GM21367 (cell line): ENCODE data around the gene TTC3.
"Not testable (repeated sequence)": the region's sequence is repeated elsewhere in the genome, so short reads cannot be mapped to it uniquely, and the experiment has no call there.

ENCODE experiments used
- ATAC-seq: cut with Tn5 transposase; IDR thresholded peaks from one replicate; pipeline ENCODE4 v1.9.1; 2021; ENCODE audit not compliant: unreplicated experiment

Gene TTC3

DNA sequence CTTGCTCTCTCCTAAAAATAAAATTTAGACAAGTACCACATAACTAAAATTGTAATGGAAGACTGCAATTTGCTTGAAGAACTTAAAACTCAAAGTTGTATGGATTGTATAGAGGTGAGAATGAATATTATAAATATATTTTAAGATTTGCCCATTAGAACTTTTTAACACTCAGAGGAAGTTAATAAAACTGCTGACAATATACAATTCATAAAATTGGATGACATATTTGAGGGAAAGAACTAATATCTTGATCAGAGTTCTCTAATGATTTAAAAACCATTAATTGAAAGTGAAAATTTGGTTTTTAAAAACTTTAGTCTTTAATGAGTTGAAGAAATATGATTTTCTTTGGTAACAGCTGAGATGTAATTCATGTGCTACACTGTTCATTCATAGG lies 20.9 kb downstream of the TTC3 start:
- ATAC-seq = no peak

DNA sequence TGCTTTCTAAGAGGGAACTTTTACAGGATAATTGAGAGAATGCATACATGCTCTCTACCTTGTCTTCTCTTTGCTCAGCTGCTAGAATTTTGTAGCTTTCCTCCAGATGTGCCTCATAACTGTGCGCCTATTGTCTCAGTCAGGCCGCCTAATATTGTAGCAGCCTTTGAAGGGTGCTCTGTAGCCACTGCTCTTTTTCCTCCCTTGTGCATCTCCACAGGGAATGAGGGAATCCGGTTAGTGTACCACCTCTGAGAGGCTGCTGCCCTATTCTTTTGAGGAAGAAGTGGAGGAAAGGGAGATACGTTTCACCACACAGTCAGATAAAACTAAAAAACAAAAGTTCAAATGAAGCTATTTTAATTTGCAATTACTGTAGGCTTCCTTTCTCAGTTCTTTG lies 22.8 kb downstream of the TTC3 start:
- no peak for ATAC-seq

DNA sequence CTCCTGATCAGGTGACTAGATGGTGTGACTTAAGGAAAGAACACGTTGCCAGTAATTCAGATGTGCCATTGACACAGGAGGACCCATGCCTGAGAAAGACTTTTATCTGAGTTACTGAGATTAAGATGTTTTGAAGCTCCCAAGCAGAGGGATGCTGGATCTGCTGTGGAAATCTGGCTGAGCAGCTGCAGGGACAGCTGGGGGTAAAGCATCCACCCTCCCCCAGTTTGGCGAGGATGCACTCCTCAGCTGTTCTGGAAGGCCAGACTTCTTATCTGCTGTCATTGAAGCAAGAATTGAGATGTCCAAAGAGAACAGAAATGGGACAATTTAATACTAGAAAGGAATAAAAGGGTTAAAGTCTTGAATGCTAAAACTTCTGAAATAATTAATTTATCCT lies 25.7 kb downstream of the TTC3 start:
- no peak for ATAC-seq

DNA sequence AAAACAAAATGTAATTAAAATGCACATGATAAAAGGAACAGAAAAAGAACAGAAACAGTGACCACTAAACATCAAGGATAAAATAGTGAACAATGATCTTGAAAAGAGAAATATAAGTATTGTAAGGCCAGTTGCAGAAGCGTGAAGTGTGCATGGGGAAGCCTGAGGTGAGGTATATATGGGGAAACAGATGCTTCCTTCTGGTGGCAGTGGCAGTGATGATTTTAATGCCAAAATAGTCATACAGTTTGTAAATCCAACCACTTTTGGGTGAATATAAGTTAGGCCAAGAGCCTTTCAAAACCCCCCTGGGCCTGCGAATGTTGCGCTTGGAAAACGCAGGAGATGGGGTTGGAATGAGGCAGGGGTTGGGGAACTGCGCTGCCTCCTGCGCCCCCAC lies 27.3 kb downstream of the TTC3 start:
- no peak for ATAC-seq

DNA sequence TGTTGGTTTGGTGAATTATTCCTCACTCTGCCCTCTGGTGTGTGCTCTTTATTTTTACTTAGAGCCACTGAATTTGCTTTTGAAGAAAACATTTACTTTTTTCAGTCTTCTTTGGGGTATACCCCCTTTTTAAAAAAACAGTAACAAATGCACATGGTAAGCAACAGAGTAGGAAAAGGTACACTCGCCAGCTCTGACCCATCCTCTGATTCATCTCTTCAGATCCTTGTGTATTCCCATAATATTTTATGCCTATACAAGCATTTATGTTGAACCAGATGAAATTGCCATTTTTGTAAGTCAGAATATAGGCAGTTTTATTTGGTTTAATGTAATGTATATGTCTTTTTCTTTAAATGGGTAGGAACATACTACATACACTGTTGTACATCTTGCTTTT lies 28.3 kb downstream of the TTC3 start:
- no peak for ATAC-seq

DNA sequence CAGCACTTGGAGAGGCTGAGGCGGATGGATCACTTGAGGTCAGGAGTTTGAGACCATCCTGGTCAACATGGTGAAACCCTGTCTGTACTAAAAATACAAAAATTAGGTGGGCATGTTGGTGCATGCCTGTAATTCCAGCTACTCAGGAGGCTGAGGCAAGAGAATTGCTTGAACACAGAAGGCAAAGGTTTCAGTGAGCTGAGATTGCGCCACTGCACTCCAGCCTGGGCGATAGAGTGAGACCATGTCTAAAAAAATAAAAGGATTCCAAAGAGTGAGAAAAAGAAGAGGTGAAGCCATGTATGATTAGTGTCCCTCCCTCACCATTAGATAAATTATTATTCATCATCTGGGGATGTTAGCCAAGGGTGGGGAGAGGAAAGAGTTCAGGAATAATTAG lies 29.7 kb downstream of the TTC3 start:
- not testable (repeated sequence) for ATAC-seq

DNA sequence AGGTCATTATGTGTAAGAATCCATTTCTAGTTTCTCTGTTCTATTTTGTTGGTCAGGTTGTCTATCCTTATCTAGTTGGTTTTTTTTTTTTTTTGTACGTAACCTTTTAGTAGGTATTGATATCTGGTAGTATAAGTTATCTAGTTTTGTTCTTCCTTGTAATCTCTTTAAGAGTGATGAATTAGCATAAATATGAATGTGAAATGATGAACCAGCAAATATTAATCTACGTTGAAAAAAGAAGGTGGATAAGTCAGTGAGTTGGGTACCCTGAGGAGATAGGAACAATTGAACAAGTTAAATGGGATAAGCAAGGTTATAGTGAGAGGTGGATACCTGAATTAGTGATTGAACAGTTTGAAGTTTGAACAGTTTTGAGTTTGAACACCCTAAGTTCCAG lies 33.9 kb downstream of the TTC3 start:
- ATAC-seq = no peak

DNA sequence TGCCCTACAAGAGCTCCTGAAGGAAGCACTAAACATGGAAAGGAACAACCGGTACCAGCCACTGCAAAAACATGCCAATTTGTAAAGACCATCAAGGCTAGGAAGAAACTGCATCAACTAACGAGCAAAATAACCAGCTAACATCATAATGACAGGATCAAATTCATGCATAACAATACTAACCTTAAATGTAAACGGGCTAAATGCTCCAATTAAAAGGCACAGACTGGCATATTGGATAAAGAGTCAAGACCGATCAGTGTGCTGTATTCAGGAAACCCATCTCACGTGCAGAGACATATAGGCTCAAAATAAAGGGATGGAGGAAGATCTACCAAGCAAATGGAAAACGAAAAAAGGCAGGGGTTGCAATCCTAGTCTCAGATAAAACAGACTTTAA lies 38.0 kb downstream of the TTC3 start:
- not testable (repeated sequence) for ATAC-seq

DNA sequence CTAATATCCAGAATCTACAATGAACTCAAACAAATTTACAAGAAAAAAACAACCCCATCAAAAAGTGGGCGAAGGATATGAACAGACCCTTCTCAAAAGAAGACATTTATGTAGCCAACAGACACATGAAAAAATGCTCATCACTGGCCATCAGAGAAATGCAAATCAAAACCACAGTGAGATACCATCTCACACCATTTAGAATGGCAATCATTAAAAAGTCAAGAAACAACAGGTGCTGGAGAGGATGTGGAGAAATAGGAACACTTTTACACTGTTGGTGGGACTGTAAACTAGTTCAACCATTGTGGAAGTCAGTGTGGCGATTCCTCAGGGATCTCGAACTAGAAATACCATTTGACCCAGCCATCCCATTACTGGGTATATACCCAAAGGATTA lies 41.2 kb downstream of the TTC3 start:
- not testable (repeated sequence) for ATAC-seq

DNA sequence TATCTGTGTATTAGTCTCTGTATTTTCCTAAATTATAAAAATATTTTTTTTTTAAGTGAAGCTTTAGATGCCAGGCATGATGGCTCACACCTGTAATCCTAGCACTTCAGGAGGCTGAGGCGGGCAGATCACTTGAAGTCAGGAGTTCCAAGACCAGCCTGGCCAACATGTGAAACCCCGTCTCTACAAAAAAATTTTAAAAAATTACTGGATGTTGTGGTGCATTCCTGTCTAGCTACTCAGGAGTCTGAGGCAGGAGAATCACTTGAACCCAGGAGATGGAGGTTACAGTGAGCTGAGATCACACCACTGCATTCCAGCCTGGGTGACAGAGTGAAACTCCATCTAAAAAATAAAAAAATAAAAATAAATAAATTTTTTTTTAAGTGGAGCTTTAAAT lies 43.4 kb downstream of the TTC3 start:
- not testable (repeated sequence) for ATAC-seq

DNA sequence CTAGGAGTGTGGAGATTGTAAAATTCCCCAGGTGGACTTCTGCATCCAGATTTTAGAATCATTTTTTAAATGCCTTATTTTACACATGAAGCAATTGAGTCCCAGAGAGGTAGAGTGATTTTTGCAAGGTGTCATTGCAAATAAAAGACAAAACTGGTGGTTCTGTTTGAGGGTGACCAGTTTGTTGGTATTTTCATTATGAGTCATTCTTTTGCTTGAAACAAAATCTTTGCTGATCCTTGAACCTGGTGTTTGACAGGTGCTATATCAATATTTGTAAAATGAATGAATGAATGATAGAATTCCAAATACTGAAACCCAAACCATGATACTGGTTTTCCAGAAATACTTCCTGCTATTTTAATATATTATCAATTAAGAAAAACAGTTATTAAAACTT lies 44.1 kb downstream of the TTC3 start:
- no peak for ATAC-seq

DNA sequence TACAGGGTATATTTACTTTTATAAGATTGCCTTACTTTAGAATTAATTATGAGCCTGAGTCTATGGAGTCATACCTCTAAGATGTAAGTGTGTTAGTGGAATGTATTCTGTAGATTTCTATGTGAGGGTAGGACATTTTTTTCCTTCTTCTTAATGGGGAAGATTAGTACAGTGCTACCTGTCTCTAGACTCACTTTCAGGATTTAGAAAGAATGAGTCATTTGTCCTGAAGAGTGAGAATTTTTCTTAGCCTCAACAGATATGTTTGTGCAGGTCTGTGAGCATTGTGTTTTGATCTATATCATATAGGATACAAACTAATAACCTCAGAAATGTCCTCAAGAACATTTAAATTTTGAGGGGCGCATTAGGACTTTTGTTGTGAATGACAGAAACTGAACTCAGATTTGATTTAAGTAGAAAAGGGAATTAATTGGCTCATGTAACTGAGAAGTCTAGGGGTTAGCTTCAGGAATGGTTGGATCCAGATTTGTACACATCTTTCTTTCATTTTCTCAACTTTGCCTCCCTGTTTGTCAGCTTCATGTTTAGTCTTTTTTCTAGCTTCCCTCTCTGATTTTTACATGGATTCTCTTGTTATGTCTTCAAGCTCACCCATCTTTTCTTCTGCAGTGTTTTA lies 45.3 kb downstream of the TTC3 start:
- no peak for ATAC-seq

DNA sequence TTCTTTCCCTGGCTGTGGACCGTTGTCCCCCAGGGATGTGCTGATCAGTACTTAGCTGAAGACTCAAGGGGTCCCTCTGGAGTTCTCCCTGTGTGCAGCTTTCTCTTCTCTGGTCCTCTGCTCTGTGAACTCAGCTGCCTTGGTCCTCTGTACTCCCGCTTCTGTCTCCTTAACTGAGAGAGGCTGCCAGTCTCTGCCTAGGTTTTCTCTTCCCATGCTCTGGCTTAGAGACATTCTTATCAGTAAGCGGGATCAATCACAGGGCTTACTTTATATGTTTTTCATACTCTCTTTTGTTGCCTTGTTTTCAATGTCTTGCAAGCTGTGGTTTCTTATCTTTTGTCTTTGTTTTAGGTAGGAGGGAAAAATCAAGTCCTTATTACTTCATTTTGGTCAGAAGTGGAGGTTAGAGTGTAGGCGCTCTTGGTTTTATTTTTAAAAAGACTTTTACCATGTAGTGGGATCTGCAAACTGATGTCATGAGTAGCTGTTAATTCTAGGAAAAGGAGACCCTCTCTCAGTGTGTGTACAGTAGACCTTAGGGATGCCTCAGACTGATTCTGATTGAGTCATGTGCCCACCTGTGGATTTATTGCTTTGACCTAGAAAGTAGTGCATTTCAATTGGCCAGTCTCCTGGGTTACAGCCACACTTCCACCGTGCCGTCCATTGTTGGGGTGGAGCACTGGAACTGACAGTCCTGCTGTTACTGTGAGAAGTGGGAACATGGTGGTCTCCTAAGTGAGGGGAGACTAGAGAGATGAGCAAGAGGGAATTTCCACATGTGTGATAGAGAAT lies 46.6 kb downstream of the TTC3 start:
- ATAC-seq = no peak

DNA sequence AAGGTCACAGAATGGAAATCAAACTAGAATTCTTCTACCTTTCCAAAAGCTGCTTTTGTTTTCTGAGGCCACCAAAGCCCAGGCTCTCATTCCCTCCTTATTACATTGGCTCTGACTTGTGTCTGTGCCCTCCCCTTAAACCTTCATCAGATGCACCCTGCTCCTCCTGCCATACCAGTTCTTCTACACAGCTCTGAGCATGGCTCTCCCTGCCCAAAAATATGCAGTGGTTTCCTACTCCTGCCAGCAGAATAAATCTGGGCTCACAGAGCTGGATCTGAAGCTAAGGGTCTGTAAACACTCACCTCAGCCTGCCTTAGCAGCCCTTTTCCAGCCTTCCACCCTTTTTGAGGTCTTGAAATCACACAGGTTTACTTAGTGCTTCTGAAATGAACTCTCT lies 55.0 kb downstream of the TTC3 start:
- no peak for ATAC-seq

DNA sequence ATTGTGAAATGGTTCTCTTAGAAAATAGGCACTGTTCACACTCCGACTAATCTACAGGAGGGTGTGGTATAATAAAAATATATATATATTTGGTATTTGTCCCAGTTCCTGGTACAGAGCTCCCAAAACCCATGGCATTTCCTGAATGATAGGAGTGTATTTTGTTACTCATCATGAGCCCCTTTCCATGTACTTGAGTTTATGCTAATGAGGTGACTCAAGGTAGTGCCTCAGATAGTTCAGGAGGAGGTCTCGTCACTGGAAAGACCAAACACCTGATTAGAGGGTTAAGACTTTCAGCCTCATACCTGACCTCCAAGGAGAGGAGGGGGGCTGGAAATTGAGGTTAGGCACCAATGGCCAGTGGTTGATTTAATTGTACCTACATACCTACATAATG lies 57.9 kb downstream of the TTC3 start:
- no peak for ATAC-seq

DNA sequence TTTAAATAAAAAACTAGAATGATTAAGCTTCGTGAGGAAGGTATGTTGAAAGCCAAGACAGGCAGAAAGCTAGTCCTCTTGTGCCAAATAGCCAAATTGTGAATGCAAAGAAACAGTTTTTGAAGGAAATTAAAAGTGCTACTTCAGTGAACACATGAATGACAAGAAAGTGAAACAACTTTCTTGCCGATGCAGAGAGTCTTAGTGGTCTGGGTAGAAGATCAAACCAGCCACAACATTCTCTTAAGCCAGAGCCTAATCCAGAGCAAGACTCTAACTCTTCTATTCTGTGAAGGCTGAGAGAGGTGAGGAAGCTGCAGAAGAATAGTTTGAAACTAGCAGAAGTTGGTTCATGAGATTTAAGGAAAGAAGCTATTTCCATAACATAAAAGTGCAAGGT lies 63.2 kb downstream of the TTC3 start:
- ATAC-seq = no peak

DNA sequence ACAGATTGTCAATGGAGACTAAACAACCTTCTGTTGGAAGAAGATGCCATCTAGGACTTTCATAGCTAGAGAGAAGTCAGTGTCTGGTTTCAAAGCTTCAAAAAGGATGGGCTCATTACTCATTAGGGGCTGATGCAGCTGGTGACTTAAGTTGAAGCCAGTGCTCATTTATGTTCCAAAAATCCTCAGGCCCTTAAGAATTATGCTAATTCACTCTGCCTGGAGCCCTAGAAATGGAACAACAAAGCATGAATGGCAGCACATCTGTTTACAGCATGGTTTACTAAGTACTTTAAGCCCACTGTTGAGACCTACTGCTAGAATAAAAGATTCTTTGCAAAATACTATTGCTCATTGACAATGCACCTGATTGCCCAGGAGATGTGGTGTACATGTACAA lies 63.7 kb downstream of the TTC3 start:
- ATAC-seq = no peak

DNA sequence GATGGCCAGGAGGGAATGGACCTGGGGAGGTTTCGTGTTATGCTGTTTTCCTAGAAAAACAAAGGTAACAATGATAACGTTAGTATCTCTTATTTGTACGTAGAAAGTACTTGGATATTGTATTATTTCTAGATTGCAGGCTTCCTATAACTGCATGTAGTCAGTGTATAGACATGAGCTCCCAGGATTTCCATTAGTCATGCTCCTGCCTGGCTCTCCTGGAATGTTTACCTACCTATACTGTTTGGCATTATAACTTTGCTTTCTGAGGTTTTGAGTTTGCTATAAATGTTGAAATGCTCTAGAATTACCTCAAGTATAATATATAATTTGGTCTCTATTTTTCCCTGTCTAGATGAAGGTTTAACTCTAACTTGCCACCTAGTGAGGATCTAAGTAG lies 66.1 kb downstream of the TTC3 start:
- no peak for ATAC-seq

DNA sequence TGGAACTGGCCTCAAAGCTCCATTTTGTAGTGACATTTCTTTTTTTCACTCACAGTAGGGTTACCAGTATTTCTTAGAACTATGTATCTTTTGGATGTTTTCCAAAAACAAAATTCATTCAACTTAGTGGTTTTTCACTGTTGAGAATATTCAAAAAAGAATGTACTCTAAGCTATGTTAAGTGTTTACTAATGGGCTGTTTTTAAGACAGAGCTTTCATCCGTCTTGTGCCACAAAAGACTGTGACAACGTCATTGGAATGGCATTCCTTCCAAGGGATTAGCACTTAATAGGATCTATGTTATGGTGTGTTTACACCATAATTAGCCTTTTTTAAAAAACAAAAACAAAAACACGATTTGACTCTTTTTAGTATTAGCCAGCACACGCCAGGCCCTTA lies 66.8 kb downstream of the TTC3 start:
- ATAC-seq = no peak

DNA sequence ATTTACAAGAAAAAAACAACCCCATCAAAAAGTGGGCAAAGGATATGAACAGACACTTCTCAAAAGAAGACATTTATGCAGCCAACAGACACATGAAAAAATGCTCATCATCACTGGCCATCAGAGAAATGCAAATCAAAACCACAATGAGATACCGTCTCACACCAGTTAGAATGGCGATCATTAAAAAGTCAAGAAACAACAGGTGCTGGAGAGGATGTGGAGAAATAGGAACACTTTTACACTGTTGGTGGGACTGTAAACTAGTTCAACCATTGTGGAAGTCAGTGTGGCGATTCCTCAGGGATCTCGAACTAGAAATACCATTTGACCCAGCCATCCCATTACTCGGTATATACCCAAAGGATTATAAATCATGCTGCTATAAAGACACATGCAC lies 70.3 kb downstream of the TTC3 start:
- ATAC-seq = not testable (repeated sequence)

DNA sequence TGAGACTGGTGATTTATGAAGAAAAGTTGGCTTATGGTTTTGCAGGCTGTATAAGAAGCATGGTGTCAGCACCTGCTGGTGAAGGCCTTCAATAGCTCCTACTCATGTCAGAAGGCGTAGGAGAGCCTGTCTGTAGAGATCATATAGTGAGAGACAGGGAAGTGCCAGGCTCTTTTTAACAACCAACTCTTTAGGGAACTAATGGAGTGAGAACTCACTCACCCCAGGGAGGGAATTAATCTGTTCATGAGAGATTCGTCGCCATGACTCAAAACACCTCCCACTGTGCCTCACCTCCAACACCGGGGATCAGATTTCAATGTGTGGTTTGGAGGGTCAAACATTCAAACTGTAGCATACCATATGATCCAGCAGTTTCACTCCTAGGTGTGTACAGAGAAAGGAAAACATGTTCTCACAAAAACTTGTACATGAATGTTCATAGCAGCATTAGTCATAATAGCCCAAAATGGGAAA lies 72.6 kb downstream of the TTC3 start:
- ATAC-seq = no peak

DNA sequence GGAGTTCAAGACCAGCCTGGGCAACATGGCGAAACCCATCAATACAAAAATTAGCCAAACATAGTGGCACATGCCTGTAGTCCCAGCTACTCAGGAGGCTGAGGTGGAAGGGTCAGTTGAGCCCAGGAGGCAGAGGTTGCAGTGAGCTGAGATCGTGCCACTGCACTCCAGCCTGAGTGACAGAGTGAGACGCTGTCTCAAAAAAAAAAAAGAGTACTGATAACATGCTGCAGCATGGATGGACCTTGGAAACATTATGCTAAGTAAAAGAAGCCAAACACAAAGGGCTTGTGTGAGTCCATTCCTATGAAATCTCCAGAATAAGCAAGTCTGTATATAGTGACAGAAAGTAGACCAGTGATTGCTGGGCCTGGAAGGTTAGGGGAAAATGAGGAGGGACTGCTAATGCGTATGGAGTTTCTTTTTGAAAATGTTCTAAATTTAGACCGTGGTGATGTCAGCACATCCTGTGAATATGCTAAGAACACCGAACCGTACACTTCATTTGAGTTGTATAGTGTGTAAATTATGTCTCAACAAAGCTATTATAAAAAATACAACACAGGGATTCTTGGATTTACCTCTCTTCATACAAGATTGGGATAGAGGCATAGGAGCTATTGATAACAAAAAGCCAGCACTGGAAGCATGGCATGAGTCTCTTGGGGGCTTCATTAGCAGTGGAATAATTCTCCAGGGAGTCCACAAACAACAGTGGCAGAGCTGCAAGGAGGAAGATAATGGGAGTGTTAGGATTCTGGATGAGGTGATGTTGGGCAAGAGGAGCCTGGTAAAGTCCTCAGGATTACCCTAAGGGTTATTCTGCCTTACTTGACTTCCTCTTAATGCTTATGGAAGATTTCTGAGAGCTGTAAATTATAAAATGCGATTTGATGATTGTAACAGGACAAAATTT lies 73.5 kb downstream of the TTC3 start:
- ATAC-seq = no peak
